Ramos (cell line): ENCODE measurements around the gene STX2.
"Not testable (repeated sequence)": the region's sequence is repeated elsewhere in the genome, so short reads cannot be mapped to it uniquely, and the experiment has no call there.

Source experiments
- in situ Hi-C: fragments of 300-500 bp; cut with MboI; formaldehyde crosslinking; loops from one replicate; pipeline ENCODE4 v1.14.3; 2022; ENCODE audit warnings: low sequenced_read_pairs; ENCODE audit not compliant: unreplicated experiment

STX2 gene

GRCh38 chr12:130870442-130871285, 31.6 kb upstream of the STX2 start:
- in situ Hi-C loops: no loop called here

GRCh38 chr12:130868412-130868811, 29.4 kb upstream of the STX2 start:
- in situ Hi-C loops: no loop called here

- in situ Hi-C loops: no loop called here
These were observed 24.2 kb upstream of the STX2 start for GRCh38 chr12:130863298-130863697.

DNA sequence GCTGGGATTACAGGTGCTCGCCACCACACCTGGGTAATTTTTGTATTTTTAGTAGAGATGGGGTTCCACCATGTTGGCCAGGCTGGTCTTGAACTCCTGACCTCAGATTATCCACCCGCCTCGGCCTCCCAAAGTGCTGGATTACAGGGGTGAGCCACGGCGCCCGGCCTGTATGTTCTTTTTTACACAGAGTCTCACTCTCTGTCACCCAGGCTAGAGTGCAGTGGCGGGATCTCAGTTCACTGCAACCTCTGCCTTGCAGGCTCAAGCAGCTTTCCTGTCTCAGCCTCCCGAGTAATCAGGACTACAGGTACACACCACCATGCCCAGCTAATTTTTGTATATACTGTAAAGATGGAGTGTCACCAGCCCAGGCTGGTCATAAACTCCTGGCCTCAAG, 23.7 kb upstream of the STX2 start:
- in situ Hi-C loops: not testable (repeated sequence)

- in situ Hi-C loops: no loop called here
These were observed 23.1 kb upstream of the STX2 start for GRCh38 chr12:130862161-130862560.

- in situ Hi-C loops: no loop called here
These were observed 21.3 kb upstream of the STX2 start for GRCh38 chr12:130860311-130860710.

GRCh38 chr12:130859161-130859560, 20.1 kb upstream of the STX2 start:
- in situ Hi-C loops: no loop called here

- in situ Hi-C loops: no loop called here
These were observed 19.0 kb upstream of the STX2 start for GRCh38 chr12:130858084-130858483.

GRCh38 chr12:130856088-130856487, 17.0 kb upstream of the STX2 start:
- in situ Hi-C loops: no loop called here

- in situ Hi-C loops: no loop called here
These were observed 11.5 kb upstream of the STX2 start for GRCh38 chr12:130850418-130851021.

DNA sequence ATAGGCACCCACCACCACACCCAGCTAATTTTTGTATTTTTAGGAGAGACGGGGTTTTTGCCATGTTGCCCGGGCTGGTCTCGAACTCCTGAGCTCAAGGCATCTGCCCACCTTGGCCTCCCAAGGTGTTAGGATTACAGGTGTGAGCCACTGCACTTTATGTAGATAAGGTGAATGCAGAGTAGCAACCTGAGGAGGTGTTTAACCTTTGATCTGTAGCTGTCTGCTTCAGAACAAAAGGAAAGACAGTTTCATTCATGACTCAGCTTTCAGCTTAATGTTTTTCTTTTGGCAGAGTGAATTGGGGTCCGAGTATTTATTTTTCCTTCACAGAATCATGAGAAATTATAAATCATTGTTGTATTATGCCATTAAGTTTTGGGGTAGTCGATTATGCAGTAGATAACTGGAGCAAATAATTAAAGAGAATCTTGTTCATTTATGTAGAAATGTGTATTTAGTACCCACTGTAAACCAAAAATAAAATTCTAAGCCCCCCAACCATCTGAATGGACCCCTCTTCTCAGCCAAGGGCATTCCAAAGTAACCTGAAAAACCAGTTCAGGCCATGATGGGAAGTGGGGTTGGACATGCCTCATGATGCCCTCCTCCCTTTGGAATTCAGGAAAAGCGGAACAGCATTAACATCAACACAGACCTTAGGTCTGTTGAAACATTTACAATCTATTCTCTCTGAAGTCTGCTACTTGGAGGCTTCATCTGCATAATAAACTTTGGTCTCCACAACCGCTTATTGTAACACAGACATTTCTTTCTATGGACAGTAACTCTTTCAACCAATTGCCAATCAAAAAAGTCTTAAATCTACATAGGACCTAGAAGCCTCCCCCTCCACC, 10.7 kb upstream of the STX2 start:
- in situ Hi-C loops: no loop called here

GRCh38 chr12:130848785-130849305, 9.8 kb upstream of the STX2 start:
- in situ Hi-C loops: not testable (repeated sequence)

DNA sequence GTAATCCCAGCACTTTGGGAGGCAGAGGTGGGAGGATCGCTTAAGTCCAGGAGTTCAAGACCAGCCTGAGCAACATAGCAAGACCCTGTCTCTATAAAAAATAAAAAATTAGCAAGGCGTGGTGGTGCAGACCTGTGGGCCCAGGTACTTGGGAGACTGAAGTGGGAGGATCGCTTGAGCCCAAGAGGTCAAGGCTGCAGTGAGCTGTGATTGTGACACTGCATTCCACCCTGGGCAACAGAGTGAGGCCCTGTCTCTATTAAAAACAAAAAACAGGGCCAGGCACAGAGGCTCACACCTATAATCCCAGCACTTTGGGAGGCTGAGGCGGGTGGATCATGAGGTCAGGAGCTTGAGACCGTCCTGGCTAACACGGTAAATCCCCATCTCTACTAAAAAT, 9.1 kb upstream of the STX2 start:
- in situ Hi-C loops: not testable (repeated sequence)

DNA sequence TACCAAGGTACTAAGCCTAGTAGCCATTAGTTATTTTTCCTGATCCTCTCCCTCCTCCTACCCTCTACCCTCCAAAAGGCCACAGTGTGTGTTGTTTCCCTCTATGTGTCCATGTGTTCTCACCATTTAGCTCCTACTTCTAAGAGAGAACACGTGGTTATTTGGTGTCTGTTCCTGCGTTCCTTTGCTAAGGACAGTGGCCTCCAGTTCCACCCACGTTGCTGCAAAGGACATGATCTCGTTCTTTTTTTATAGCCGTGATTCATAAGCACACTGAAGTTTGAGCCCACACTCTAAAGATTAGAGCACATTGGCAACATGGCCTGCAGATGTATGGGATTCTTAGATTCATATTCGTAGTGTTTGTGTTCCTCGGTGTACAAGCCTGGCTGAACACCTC, 8.1 kb upstream of the STX2 start:
- in situ Hi-C loops: no loop called here

GRCh38 chr12:130846369-130846768, 7.3 kb upstream of the STX2 start:
- in situ Hi-C loops: no loop called here

DNA sequence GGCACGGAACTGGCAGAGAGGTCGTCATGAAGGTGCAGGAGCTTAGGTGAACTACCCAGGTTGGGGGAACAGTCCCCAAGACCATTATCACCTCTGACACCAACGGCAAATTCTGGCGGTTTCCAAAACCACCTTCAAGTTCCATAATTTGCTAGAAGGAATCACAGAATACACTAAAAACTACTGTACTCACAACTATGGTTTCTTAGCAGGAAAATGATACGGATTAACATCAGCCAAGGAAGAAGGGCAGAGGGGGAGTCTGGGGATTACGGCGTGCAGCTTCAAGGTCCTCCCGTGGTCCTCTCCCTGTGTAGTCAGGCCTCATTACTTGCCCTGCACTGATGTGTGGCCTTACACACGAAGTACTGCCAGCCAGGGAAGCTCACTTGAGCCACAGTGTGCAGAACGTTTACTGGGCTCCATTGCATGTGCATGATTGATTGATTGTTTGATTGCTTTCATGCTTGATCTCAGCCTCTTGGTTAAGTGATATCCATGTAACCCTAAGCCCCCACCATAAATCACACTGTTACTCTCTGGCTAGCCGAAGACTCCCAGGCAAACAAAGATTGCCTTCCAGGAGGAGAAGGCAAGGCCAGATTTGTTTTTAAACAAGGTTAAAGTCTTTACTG, 837 bp upstream of the STX2 start:
- in situ Hi-C loops: no loop called here

DNA sequence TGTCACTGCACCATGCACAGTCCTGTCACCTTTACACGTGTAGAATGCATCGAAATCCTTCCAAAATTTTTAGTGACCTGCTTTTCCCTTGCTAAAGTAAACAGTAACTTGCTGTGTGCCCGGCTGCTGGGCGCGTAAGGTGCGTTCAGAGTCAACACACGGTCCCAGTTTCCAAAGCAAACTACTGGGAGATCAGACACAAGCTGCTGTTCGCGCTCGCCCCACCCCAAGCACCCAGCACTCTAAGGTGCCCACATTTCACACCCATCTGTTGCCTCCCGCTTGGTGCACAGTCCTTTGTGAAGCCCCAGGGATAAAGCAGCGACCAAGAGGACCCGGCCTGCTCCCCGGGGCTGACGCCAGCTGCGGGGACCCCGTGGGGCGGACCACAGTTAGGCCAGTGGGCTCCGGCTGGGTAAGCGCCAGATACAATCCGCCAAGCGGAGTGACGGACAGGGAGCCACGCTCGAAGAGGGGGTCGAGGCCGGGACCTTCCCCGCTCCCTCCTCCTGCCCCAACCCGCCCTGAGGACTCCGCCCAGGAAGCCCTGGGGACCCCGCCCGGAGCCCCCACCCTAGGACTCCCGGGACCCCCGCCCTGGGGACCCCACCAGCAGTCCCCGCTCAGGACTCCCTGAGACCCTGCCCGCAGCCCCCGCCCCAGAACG, 633 bp downstream of the STX2 start:
- in situ Hi-C loops: no loop called here

GRCh38 chr12:130835436-130835835, 3.6 kb downstream of the STX2 start:
- in situ Hi-C loops: no loop called here

- in situ Hi-C loops: no loop called here
These were observed 4.0 kb downstream of the STX2 start for GRCh38 chr12:130835011-130835410.
